ENCODE data around the gene ST14.

The ST14 gene

GRCh38 chr11:130137999-130138398 is 21.6 kb upstream of the ST14 start:
- DNase-seq = no peak

- no peak for DNase-seq
Observed at GRCh38 chr11:130139401-130139800, 20.2 kb upstream of the ST14 start.

GRCh38 chr11:130141561-130142341 is 17.8 kb upstream of the ST14 start:
- no peak for DNase-seq

- no peak for DNase-seq
Observed at GRCh38 chr11:130144141-130144540, 15.4 kb upstream of the ST14 start.

GRCh38 chr11:130144861-130145281 is 14.7 kb upstream of the ST14 start:
- no peak for DNase-seq

- DNase-seq = no peak
Observed at GRCh38 chr11:130145311-130145812, 14.2 kb upstream of the ST14 start.

GRCh38 chr11:130145975-130146776 is 13.4 kb upstream of the ST14 start:
- DNase-seq = no peak

- no peak for DNase-seq
Observed at GRCh38 chr11:130146796-130147195, 12.8 kb upstream of the ST14 start.

- no peak for DNase-seq
Observed at GRCh38 chr11:130148796-130149326, 10.7 kb upstream of the ST14 start.

- DNase-seq = no peak
Observed at GRCh38 chr11:130150790-130151189, 8.8 kb upstream of the ST14 start.

- DNase-seq = no peak
Observed at GRCh38 chr11:130151196-130151595, 8.4 kb upstream of the ST14 start.

GRCh38 chr11:130156108-130157022 is 3.2 kb upstream of the ST14 start:
- DNase-seq = no peak

GRCh38 chr11:130157101-130157500 is 2.5 kb upstream of the ST14 start:
- DNase-seq = no peak

GRCh38 chr11:130157840-130158239 is 1.7 kb upstream of the ST14 start:
- no peak for DNase-seq

- DNase-seq = no peak
Observed at GRCh38 chr11:130159139-130159538, 443 bp upstream of the ST14 start.

GRCh38 chr11:130160498-130161155 is 1.0 kb downstream of the ST14 start:
- DNase-seq = no peak

- DNase-seq = no peak
Observed at GRCh38 chr11:130161441-130162145, 2.0 kb downstream of the ST14 start.

- no peak for DNase-seq
Observed at GRCh38 chr11:130162733-130163132, 3.2 kb downstream of the ST14 start.

GRCh38 chr11:130163346-130164220 is 4.0 kb downstream of the ST14 start:
- DNase-seq = no peak

- DNase-seq = no peak
Observed at GRCh38 chr11:130164221-130164570, 4.6 kb downstream of the ST14 start.
